Gastrocnemius medialis (tissue), 4 donors: Measurements from ENCODE around the gene SLC35F6.

Source experiments
- POLR2A ChIP-seq, 2 donors: fragments of 450-650 bp; IDR thresholded peaks; one replicate each; pipeline ENCODE4 v1.6.1; 2017; ENCODE audit warnings: antibody characterized with exemption in 2 of 2, mild to moderate bottlenecking in 2 of 2, moderate library complexity in 2 of 2
- TF ChIP-seq, protein P1 (sequence below), 5 experiments: fragments of 450-650 bp in 3 of 5; fragments of 200-600 bp in 2 of 5; sonication (generic) in 2 of 5; IDR thresholded peaks in 4 of 5; conservative IDR thresholded peaks in 1 of 5; 1 replicate in 4 of 5; 2 replicates in 1 of 5; pipeline ENCODE4 v1.5.1; 2016 to 2019; ENCODE audit warnings: antibody characterized with exemption in 5 of 5, mild to moderate bottlenecking in 3 of 5, moderate library complexity in 3 of 5

DNA sequence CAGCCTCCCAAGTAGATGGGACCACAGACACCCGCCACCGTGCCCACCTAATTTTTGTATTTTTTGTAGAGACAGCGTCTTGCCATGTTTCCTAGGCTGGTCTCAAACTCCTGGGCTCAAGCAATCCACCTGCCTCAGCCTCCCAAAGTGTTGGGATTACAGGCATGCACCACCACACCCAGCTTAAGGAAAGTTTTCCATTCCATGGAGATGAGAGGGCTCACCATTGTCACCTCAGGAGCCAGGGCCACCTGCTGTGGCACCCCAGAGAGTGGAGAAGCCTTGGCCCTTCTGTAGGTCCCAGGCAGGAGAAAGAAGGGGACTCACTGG lies 4.6 kb downstream of the SLC35F6 start:
- TF ChIP-seq, protein P1, sequence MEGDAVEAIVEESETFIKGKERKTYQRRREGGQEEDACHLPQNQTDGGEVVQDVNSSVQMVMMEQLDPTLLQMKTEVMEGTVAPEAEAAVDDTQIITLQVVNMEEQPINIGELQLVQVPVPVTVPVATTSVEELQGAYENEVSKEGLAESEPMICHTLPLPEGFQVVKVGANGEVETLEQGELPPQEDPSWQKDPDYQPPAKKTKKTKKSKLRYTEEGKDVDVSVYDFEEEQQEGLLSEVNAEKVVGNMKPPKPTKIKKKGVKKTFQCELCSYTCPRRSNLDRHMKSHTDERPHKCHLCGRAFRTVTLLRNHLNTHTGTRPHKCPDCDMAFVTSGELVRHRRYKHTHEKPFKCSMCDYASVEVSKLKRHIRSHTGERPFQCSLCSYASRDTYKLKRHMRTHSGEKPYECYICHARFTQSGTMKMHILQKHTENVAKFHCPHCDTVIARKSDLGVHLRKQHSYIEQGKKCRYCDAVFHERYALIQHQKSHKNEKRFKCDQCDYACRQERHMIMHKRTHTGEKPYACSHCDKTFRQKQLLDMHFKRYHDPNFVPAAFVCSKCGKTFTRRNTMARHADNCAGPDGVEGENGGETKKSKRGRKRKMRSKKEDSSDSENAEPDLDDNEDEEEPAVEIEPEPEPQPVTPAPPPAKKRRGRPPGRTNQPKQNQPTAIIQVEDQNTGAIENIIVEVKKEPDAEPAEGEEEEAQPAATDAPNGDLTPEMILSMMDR (IDR thresholded peaks at IDR 0.05 in 4 of 5, conservative IDR thresholded peaks at IDR 0.05 in 1 of 5): no peak
- TF ChIP-seq POLR2A (IDR thresholded peaks at IDR 0.05): no peak
